Left ventricle myocardium inferior (tissue), 1 donor: Measurements from ENCODE around the gene TP53I3. TPM values are rescaled to one million over a fixed set of nuclear protein-coding genes. Genes with fewer than 3 reads are reported as not detected.

Source experiments
- DNase-seq: peaks from one replicate; pipeline ENCODE4 v3.0.0-alpha.2; 2020
- H3K27ac ChIP-seq: fragments of 200-600 bp; replicated peaks from 2 replicates; pipeline ENCODE4 v1.8.0; 2021
- H3K27me3 ChIP-seq: fragments of 200-600 bp; 2 replicates; pipeline ENCODE4 v1.8.0; 2021; ENCODE audit warnings: low read depth
- H3K36me3 ChIP-seq: fragments of 200-600 bp; 2 replicates; pipeline ENCODE4 v1.8.0; 2021
- H3K4me1 ChIP-seq: fragments of 200-600 bp; 2 replicates; pipeline ENCODE4 v1.8.0; 2021
- H3K4me3 ChIP-seq: fragments of 200-600 bp; 2 replicates; pipeline ENCODE4 v1.8.0; 2021; ENCODE audit warnings: mild to moderate bottlenecking, moderate library complexity
- H3K9me3 ChIP-seq: fragments of 200-600 bp; replicated peaks from 2 replicates; pipeline ENCODE4 v1.8.0; 2021
- CTCF ChIP-seq: fragments of 200-600 bp; IDR thresholded peaks from 2 replicates; pipeline ENCODE4 v1.8.0; 2021; ENCODE audit warnings: antibody characterized with exemption, mild to moderate bottlenecking, borderline replicate concordance
- intact Hi-C: fragments of 100-400 bp; cut with micrococcal nuclease; formaldehyde crosslinking; loops from one replicate; pipeline ENCODE4 v1.11.0; 2022
- total RNA-seq: library from RNA; stranded (reverse); fragmentation: NEBNext Ultra II Directional; extraction: Animal tissue kit (Norgen Biotek cat#: 25700); gene quantifications from one replicate; pipeline ENCODE4 v1.2.1, GENCODE V29; 2021
- donor health status: DM: no; HTN: yes; CAD: no; lungs with severe emphysema.

The TP53I3 gene
- total RNA-seq, 1 donor from 2014 or later: 7.5 TPM

- H3K36me3 ChIP-seq: peaks cover 33% of the 10 kb centered on the region
- intact Hi-C loops: no loop called here
These were observed 1.7 kb downstream of the TP53I3 start for GRCh38 chr2:24082787-24083566.

GRCh38 chr2:24080701-24081100 is 3.9 kb downstream of the TP53I3 start:
- no peaks in the 10 kb centered on the region for H3K27me3 ChIP-seq
- intact Hi-C loops: no loop called here
- no peak for TF ChIP-seq CTCF
- H3K36me3 ChIP-seq: peaks cover 33% of the 10 kb centered on the region
- H3K4me1 ChIP-seq: peaks cover 50% of the 10 kb centered on the region
- DNase-seq: no peak
- no peaks in the 10 kb centered on the region for H3K9me3 ChIP-seq
- no peak overlapping the region for H3K4me3 ChIP-seq
- no peak overlapping the region for H3K27ac ChIP-seq

More at GRCh38 chr2:24082787-24083566, 1.7 kb downstream of the TP53I3 start:
- Histone ChIP-seq H3K4me3 (peak overlapping the region; percentile 85), H3K27ac (peak overlapping the region; percentile 98), H3K9me3 (no peaks in the 10 kb centered on the region), H3K4me1 (peaks cover 30% of the 10 kb centered on the region), H3K27me3 (no peaks in the 10 kb centered on the region)
- DNase-seq: no peak
- TF ChIP-seq CTCF: no peak

GRCh38 chr2:24077879-24078278 is 6.8 kb downstream of the TP53I3 start:
- Histone ChIP-seq H3K27me3 (no peaks in the 10 kb centered on the region), H3K4me1 (peaks cover 37% of the 10 kb centered on the region), H3K27ac (peak overlapping the region; percentile 93), H3K36me3 (peaks cover 40% of the 10 kb centered on the region), H3K4me3 (peak overlapping the region; percentile 91), H3K9me3 (no peaks in the 10 kb centered on the region)
- TF ChIP-seq CTCF: no peak
- DNase-seq: no peak
- intact Hi-C loops: no loop called here

- no peaks in the 10 kb centered on the region for H3K9me3 ChIP-seq
- H3K36me3 ChIP-seq: peaks cover 40% of the 10 kb centered on the region
- intact Hi-C loops: no loop called here
- peak overlapping the region; percentile 91 for H3K4me3 ChIP-seq
- peaks cover 34% of the 10 kb centered on the region for H3K4me1 ChIP-seq
- no peak for TF ChIP-seq CTCF
- H3K27me3 ChIP-seq: no peaks in the 10 kb centered on the region
- H3K27ac ChIP-seq: peak overlapping the region; percentile 93
- no peak for DNase-seq
These were observed 7.1 kb downstream of the TP53I3 start for GRCh38 chr2:24077535-24077877.

- Histone ChIP-seq H3K27me3 (no peaks in the 10 kb centered on the region), H3K27ac (peak overlapping the region; percentile 93), H3K4me3 (peak overlapping the region; percentile 91), H3K4me1 (peaks cover 33% of the 10 kb centered on the region), H3K9me3 (no peaks in the 10 kb centered on the region), H3K36me3 (peaks cover 40% of the 10 kb centered on the region)
- no peak for TF ChIP-seq CTCF
- intact Hi-C loops: no loop called here
- no peak for DNase-seq
These were observed 7.6 kb downstream of the TP53I3 start for GRCh38 chr2:24076849-24077534.
